Duodenal mucosa (tissue), 2 donors: ENCODE results near the gene CEP135.
"Not testable (repeated sequence)": the region's sequence is repeated elsewhere in the genome, so short reads cannot be mapped to it uniquely, and the experiment has no call there.

Source experiments
- H3K27ac ChIP-seq: one replicate; pipeline ENCODE4 v1.7.0; 2013; ENCODE audit warnings: low read depth, low read length
- H3K27me3 ChIP-seq, 2 donors: one replicate each; pipeline ENCODE4 v1.7.0; 2013; ENCODE audit warnings: low read length in 2 of 2, control low read depth in 1 of 2; ENCODE audit not compliant: insufficient read depth in 2 of 2, control insufficient read depth in 1 of 2
- H3K36me3 ChIP-seq, 2 donors: one replicate each; pipeline ENCODE4 v1.7.0; 2013; ENCODE audit warnings: low read length in 2 of 2, control low read depth in 1 of 2; ENCODE audit not compliant: insufficient read depth in 2 of 2, control insufficient read depth in 1 of 2
- H3K4me1 ChIP-seq, 2 donors: one replicate each; pipeline ENCODE4 v1.7.0; 2013; ENCODE audit warnings: low read length in 2 of 2, control low read depth in 1 of 2; ENCODE audit not compliant: insufficient read depth in 2 of 2, control insufficient read depth in 1 of 2
- H3K4me3 ChIP-seq, 2 donors: one replicate each; pipeline ENCODE4 v1.7.0; 2013; ENCODE audit warnings: low read length in 2 of 2, low read depth in 1 of 2
- H3K9ac ChIP-seq, 2 donors: one replicate each; pipeline ENCODE4 v1.7.0; 2013; ENCODE audit warnings: low read length in 2 of 2, low read depth in 1 of 2
- H3K9me3 ChIP-seq, 2 donors: one replicate each; pipeline ENCODE4 v1.7.0; 2013; ENCODE audit warnings: low read length in 2 of 2, control low read depth in 1 of 2; ENCODE audit not compliant: control insufficient read depth in 1 of 2

Gene CEP135

GRCh38 chr4:55921093-55921492, 27.7 kb upstream of the CEP135 start:
- H3K27ac ChIP-seq: no peak overlapping the region
- H3K9ac ChIP-seq: no peak overlapping the region
- no peaks in the 10 kb centered on the region for H3K27me3 ChIP-seq
- no peak overlapping the region for H3K4me3 ChIP-seq
- no peaks in the 10 kb centered on the region for H3K9me3 ChIP-seq
- H3K36me3 ChIP-seq: no peaks in the 10 kb centered on the region
- no peaks in the 10 kb centered on the region for H3K4me1 ChIP-seq

DNA sequence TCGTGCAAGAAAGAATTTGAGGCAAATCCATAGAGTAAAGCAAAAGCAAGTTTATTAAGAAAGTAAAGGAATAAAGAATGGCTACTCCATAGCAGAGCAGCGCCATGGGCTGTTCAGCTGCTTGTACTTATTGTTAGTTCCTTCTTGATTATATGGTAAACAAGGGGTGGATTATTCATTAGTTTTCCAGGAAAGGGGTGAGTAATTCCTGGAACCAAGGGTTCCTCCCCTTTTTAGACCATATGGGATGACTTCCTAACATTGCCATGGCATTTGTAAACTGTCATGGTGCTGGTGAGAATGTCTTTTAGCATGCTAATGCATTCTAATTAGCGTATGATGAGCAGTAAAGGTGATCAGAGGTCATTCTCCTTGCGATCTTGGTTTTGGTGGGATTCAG, 23.5 kb upstream of the CEP135 start:
- Histone ChIP-seq H3K9me3 (no peaks in the 10 kb centered on the region), H3K36me3 (no peaks in the 10 kb centered on the region), H3K27ac (no peak overlapping the region), H3K27me3 (no peaks in the 10 kb centered on the region), H3K4me3 (no peak overlapping the region), H3K9ac (no peak overlapping the region), H3K4me1 (no peaks in the 10 kb centered on the region)

- H3K4me1 ChIP-seq: no peaks in the 10 kb centered on the region
- no peaks in the 10 kb centered on the region for H3K9me3 ChIP-seq
- H3K4me3 ChIP-seq: no peak overlapping the region
- no peaks in the 10 kb centered on the region for H3K36me3 ChIP-seq
- H3K27me3 ChIP-seq: no peaks in the 10 kb centered on the region
- H3K27ac ChIP-seq: no peak overlapping the region
- H3K9ac ChIP-seq: no peak overlapping the region
Measured at GRCh38 chr4:55926610-55927009, 22.1 kb upstream of the CEP135 start.

- no peaks in the 10 kb centered on the region for H3K9me3 ChIP-seq
- H3K36me3 ChIP-seq: no peaks in the 10 kb centered on the region
- H3K27ac ChIP-seq: no peak overlapping the region
- no peaks in the 10 kb centered on the region for H3K27me3 ChIP-seq
- H3K9ac ChIP-seq: no peak overlapping the region
- no peak overlapping the region for H3K4me3 ChIP-seq
- no peaks in the 10 kb centered on the region for H3K4me1 ChIP-seq
Measured at GRCh38 chr4:55927803-55928437, 20.8 kb upstream of the CEP135 start.

GRCh38 chr4:55928846-55929245, 19.9 kb upstream of the CEP135 start:
- no peak overlapping the region for H3K27ac ChIP-seq
- H3K4me3 ChIP-seq: no peak overlapping the region
- H3K9ac ChIP-seq: no peak overlapping the region
- no peaks in the 10 kb centered on the region for H3K9me3 ChIP-seq
- no peaks in the 10 kb centered on the region for H3K36me3 ChIP-seq
- H3K27me3 ChIP-seq: no peaks in the 10 kb centered on the region
- H3K4me1 ChIP-seq: no peaks in the 10 kb centered on the region

GRCh38 chr4:55931043-55931442, 17.7 kb upstream of the CEP135 start:
- Histone ChIP-seq H3K9me3 (no peaks in the 10 kb centered on the region), H3K4me3 (no peak overlapping the region), H3K9ac (no peak overlapping the region), H3K36me3 (no peaks in the 10 kb centered on the region), H3K27ac (no peak overlapping the region), H3K27me3 (no peaks in the 10 kb centered on the region), H3K4me1 (no peaks in the 10 kb centered on the region)

- no peaks in the 10 kb centered on the region for H3K36me3 ChIP-seq
- H3K4me1 ChIP-seq: no peaks in the 10 kb centered on the region
- H3K27ac ChIP-seq: no peak overlapping the region
- no peak overlapping the region for H3K9ac ChIP-seq
- H3K27me3 ChIP-seq: no peaks in the 10 kb centered on the region
- no peaks in the 10 kb centered on the region for H3K9me3 ChIP-seq
- H3K4me3 ChIP-seq: no peak overlapping the region
Measured at GRCh38 chr4:55931833-55932232, 16.9 kb upstream of the CEP135 start.

GRCh38 chr4:55932511-55932910, 16.2 kb upstream of the CEP135 start:
- Histone ChIP-seq H3K4me1 (no peaks in the 10 kb centered on the region), H3K4me3 (no peak overlapping the region), H3K9me3 (peaks cover 3 to 7% of the 10 kb centered on the region in 2 donors), H3K36me3 (no peaks in the 10 kb centered on the region), H3K27ac (no peak overlapping the region), H3K27me3 (no peaks in the 10 kb centered on the region), H3K9ac (no peak overlapping the region)

- no peaks in the 10 kb centered on the region for H3K4me1 ChIP-seq
- no peak overlapping the region for H3K4me3 ChIP-seq
- no peak overlapping the region for H3K27ac ChIP-seq
- H3K9ac ChIP-seq: no peak overlapping the region
- H3K27me3 ChIP-seq: no peaks in the 10 kb centered on the region
- H3K9me3 ChIP-seq: peaks cover 3 to 12% of the 10 kb centered on the region in 2 donors
- H3K36me3 ChIP-seq: no peaks in the 10 kb centered on the region
Measured at GRCh38 chr4:55933611-55934010, 15.1 kb upstream of the CEP135 start.

DNA sequence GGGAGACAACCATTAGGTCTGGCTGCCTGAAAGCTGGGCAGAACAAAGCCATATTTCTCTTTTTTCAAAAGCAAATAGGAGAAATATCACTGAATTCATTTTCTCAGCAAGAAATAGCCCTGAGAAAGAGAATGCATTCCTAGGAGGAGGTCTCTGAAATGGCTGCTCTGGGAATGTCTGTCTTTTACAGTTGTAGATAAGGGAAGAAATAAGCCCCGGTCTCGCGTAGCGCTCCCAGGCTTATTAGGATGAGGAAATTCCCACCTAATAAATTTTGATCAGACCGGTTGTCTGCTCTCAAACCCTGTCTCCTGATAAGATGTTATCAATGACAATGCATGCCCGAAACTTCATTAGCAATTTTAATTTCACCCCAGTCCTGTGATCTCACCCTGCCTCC, 12.8 kb upstream of the CEP135 start:
- not testable (repeated sequence) for H3K36me3 ChIP-seq, H3K27me3 ChIP-seq, H3K9ac ChIP-seq, H3K27ac ChIP-seq, H3K4me3 ChIP-seq
- H3K9me3 ChIP-seq: peaks cover 3 to 12% of the 10 kb centered on the region in 2 donors
- H3K4me1 ChIP-seq: peaks cover 0 to 10% of the 10 kb centered on the region in 2 donors

DNA sequence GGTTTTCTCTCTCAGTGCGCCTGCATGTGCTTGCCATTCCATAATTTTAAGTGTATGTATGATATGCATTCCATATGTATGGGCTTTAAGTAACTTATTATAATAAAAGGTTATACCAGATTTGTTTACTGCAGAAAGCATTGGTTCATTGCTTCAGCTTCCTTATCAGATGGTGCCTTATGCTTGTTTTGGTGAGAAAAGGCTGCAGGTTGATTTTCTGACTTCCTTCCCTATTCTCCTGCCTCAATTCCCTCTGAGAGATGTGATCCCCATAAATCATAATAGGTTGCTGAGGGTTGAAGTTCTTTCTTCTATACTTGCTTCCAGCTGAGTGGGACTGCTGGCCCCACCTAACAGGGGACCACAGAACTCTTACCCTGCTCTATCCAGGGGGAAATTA, 10.3 kb upstream of the CEP135 start:
- Histone ChIP-seq H3K9me3 (peaks cover 3 to 12% of the 10 kb centered on the region in 2 donors), H3K4me1 (peaks cover 0 to 10% of the 10 kb centered on the region in 2 donors), H3K4me3 (no peak overlapping the region), H3K9ac (no peak overlapping the region), H3K27me3 (no peaks in the 10 kb centered on the region), H3K27ac (no peak overlapping the region), H3K36me3 (no peaks in the 10 kb centered on the region)
